ENCODE measurements around the gene ADAMTS18.

- no peak for TF ChIP-seq CTCF (IDR thresholded peaks at IDR 0.05)
- no peak for TF ChIP-seq POLR2A (IDR thresholded peaks at IDR 0.05)
- no peak for TF ChIP-seq POLR2AphosphoS5 (IDR thresholded peaks at IDR 0.05)
Measured at GRCh38 chr16:77277571-77277970, 157.3 kb downstream of the ADAMTS18 start.
